MM.1S (cell line): Measurements from ENCODE around the gene MED25.

Source experiments
- DNase-seq: peaks from one replicate; pipeline ENCODE4 v3.0.0-alpha.2; 2015
- H2AFZ ChIP-seq: fragments of 300-600 bp; sonication (generic); 2 replicates; pipeline ENCODE4 v1.6.0; 2016; ENCODE audit warnings: antibody characterized with exemption, low read length
- H3F3A ChIP-seq: fragments of 300-600 bp; sonication (generic); 2 replicates; pipeline ENCODE4 v1.6.1; 2016; ENCODE audit warnings: mild to moderate bottlenecking, antibody characterized with exemption, low read length, moderate library complexity, mixed read lengths; ENCODE audit not compliant: insufficient read depth
- H3K27ac ChIP-seq: fragments of 300-600 bp; sonication (generic); 2 replicates; pipeline ENCODE4 v1.5.1; 2016; ENCODE audit warnings: mild to moderate bottlenecking, low read length
- H3K27me3 ChIP-seq: fragments of 300-600 bp; sonication (generic); replicated peaks from 2 replicates; pipeline ENCODE4 v1.6.0; 2016; ENCODE audit warnings: low read length; ENCODE audit not compliant: insufficient read depth
- H3K36me3 ChIP-seq: fragments of 300-600 bp; sonication (generic); replicated peaks from 2 replicates; pipeline ENCODE4 v1.6.1; 2016; ENCODE audit warnings: mild to moderate bottlenecking, low read length, mixed read lengths; ENCODE audit not compliant: insufficient read depth
- H3K4me1 ChIP-seq: fragments of 300-600 bp; sonication (generic); 2 replicates; pipeline ENCODE4 v1.6.1; 2016; ENCODE audit warnings: low read length, mixed read lengths
- H3K4me2 ChIP-seq: fragments of 300-600 bp; sonication (generic); 2 replicates; pipeline ENCODE4 v1.6.0; 2016; ENCODE audit warnings: low read depth, low read length
- H3K4me3 ChIP-seq: fragments of 300-600 bp; sonication (generic); 2 replicates; pipeline ENCODE4 v1.5.1; 2016; ENCODE audit warnings: low read length, mixed read lengths
- H3K79me2 ChIP-seq: fragments of 300-600 bp; sonication (generic); 2 replicates; pipeline ENCODE4 v1.6.1; 2016; ENCODE audit warnings: mixed run types, low read length, mixed read lengths
- H3K9ac ChIP-seq: fragments of 300-600 bp; sonication (generic); 2 replicates; pipeline ENCODE4 v1.6.1; 2016; ENCODE audit warnings: low read length, mixed read lengths
- H3K9me2 ChIP-seq: fragments of 300-600 bp; sonication (generic); replicated peaks from 2 replicates; pipeline ENCODE4 v1.6.1; 2016; ENCODE audit warnings: mild to moderate bottlenecking, low read length, mixed read lengths; ENCODE audit not compliant: insufficient read depth
- H3K9me3 ChIP-seq: fragments of 300-600 bp; sonication (generic); replicated peaks from 2 replicates; pipeline ENCODE4 v1.6.1; 2016; ENCODE audit warnings: mild to moderate bottlenecking, low read length, mixed read lengths; ENCODE audit not compliant: insufficient read depth
- H4K20me1 ChIP-seq: fragments of 300-600 bp; sonication (generic); 2 replicates; pipeline ENCODE4 v1.6.1; 2016; ENCODE audit warnings: mild to moderate bottlenecking, low read length, moderate library complexity, mixed read lengths; ENCODE audit not compliant: insufficient read depth
- CTCF ChIP-seq: fragments of 300-600 bp; sonication (generic); IDR thresholded peaks from 2 replicates; pipeline ENCODE4 v1.5.1; 2016; ENCODE audit warnings: antibody characterized with exemption, low read length, mixed read lengths
- EZH2 ChIP-seq: fragments of 300-600 bp; sonication (generic); optimal IDR thresholded peaks from 2 replicates; pipeline ENCODE3; 2017; ENCODE audit warnings: low read depth, mild to moderate bottlenecking, antibody characterized with exemption, low read length, mixed read lengths
- EZH2phosphoT487 ChIP-seq: fragments of 300-600 bp; sonication (generic); IDR thresholded peaks from 2 replicates; pipeline ENCODE4 v1.6.1; 2018; ENCODE audit warnings: antibody characterized with exemption, low read length

The MED25 gene

GRCh38 chr19:49787746-49788145 is 30.3 kb upstream of the MED25 start:
- H3K4me2 ChIP-seq = no peak overlapping the region
- no peaks in the 10 kb centered on the region for H3K9me2 ChIP-seq
- H3K27me3 ChIP-seq = no peaks in the 10 kb centered on the region
- H4K20me1 ChIP-seq = no peaks in the 10 kb centered on the region
- H3F3A ChIP-seq = no peaks in the 10 kb centered on the region
- TF ChIP-seq EZH2 (no peak), CTCF (no peak)
- H2AFZ ChIP-seq = no peak overlapping the region
- H3K9ac ChIP-seq = no peak overlapping the region
- no peak for DNase-seq
- H3K27ac ChIP-seq = no peak overlapping the region
- H3K36me3 ChIP-seq = no peaks in the 10 kb centered on the region
- H3K79me2 ChIP-seq = no peaks in the 10 kb centered on the region
- no peak overlapping the region for H3K4me3 ChIP-seq
- no peaks in the 10 kb centered on the region for H3K4me1 ChIP-seq
- no peaks in the 10 kb centered on the region for H3K9me3 ChIP-seq

- H3K27me3 ChIP-seq = no peaks in the 10 kb centered on the region
- no peak overlapping the region for H3K4me2 ChIP-seq
- H3K79me2 ChIP-seq = no peaks in the 10 kb centered on the region
These were observed 29.2 kb upstream of the MED25 start for GRCh38 chr19:49788857-49789256.

GRCh38 chr19:49790866-49791265 is 27.2 kb upstream of the MED25 start:
- no peak for DNase-seq
- no peaks in the 10 kb centered on the region for H3K9me2 ChIP-seq
- no peaks in the 10 kb centered on the region for H3K79me2 ChIP-seq
- no peak overlapping the region for H3K9ac ChIP-seq
- no peaks in the 10 kb centered on the region for H4K20me1 ChIP-seq
- H3K4me3 ChIP-seq = no peak overlapping the region
- TF ChIP-seq EZH2phosphoT487 (no peak), EZH2 (no peak), CTCF (no peak)
- H3K4me2 ChIP-seq = no peak overlapping the region
- no peaks in the 10 kb centered on the region for H3K4me1 ChIP-seq
- H2AFZ ChIP-seq = no peak overlapping the region
- H3F3A ChIP-seq = no peaks in the 10 kb centered on the region
- H3K27me3 ChIP-seq = no peaks in the 10 kb centered on the region
- H3K27ac ChIP-seq = no peak overlapping the region
- H3K9me3 ChIP-seq = no peaks in the 10 kb centered on the region
- no peaks in the 10 kb centered on the region for H3K36me3 ChIP-seq

More at GRCh38 chr19:49788857-49789256, 29.2 kb upstream of the MED25 start:
- H2AFZ ChIP-seq = no peak overlapping the region
- TF ChIP-seq EZH2 = no peak
- TF ChIP-seq CTCF = no peak
- no peak for TF ChIP-seq EZH2phosphoT487
- H3K36me3 ChIP-seq = no peaks in the 10 kb centered on the region
- no peaks in the 10 kb centered on the region for H3K4me1 ChIP-seq
- no peak overlapping the region for H3K4me3 ChIP-seq
- no peaks in the 10 kb centered on the region for H3F3A ChIP-seq
- H4K20me1 ChIP-seq = no peaks in the 10 kb centered on the region
- no peak overlapping the region for H3K9ac ChIP-seq
- H3K9me3 ChIP-seq = no peaks in the 10 kb centered on the region
- no peak overlapping the region for H3K27ac ChIP-seq
- no peak for DNase-seq
- H3K9me2 ChIP-seq = no peaks in the 10 kb centered on the region
